GM19463 (cell line): ENCODE measurements around the gene DOC2B.
"Not testable (repeated sequence)": the region's sequence is repeated elsewhere in the genome, so short reads cannot be mapped to it uniquely, and the experiment has no call there.

Experiments
- ATAC-seq: cut with Tn5 transposase; IDR thresholded peaks from one replicate; pipeline ENCODE4 v1.9.1; 2021; ENCODE audit warnings: mild to moderate bottlenecking, moderate library complexity; ENCODE audit not compliant: unreplicated experiment

Gene DOC2B

DNA sequence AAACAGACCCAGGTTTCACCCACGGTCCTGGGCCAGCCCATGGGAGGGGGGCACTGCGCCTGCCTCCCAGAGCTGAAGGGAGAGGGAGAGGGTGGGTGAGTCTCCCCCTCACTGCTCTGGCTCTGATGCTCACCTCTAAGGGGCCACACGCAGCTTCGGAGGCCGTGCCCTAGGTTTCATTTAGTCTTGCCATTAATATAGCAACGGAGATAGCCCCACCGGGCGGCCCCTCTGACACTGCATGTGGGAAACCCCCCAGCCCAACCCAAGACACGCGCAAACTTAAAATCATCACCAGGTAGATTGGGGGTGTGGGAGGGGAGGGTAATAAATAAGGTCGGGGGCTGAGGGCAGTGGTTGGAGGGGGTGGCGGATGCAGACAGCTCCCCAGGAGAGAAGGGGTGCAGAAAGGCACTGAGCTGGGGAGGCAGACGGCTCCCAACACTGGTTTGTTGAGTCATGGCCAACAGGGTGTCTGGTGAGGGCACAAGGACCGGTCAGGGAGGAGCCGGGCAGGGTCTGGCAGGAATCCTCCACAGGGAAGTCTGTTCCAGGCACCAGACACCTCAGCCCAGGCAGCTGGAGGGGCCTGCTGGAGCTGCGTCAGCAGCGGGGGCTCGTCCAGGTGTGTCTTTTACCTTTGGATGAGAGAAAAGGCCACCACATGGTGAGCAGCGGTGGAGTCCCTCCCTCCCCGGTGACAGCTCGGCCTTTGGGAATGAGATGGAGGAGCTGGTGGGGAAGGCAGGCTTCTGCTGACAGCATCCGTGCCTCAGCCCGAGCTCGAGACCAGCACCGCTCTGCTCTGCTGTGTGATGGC lies 32.0 kb upstream of the DOC2B start:
- ATAC-seq = no peak

DNA sequence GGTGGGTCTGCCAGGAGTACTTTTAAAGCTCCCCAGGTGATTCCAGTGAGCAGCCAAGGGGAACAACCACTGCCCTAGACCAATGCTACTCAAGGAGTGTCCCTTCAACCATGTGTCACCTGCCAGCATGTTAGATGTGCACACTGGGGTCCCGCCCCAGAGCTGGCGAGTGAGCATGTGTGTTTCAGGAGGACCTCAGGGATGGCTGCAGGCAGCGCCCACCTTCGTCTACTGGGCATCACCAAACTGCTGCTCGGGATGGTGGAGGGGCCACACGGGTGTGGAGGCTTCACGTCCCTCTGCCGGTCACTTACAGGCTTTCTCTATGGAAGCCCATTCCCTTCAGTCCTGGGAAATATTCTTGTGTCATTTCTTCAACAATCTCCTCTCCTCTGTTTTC lies 29.0 kb upstream of the DOC2B start:
- ATAC-seq = no peak

DNA sequence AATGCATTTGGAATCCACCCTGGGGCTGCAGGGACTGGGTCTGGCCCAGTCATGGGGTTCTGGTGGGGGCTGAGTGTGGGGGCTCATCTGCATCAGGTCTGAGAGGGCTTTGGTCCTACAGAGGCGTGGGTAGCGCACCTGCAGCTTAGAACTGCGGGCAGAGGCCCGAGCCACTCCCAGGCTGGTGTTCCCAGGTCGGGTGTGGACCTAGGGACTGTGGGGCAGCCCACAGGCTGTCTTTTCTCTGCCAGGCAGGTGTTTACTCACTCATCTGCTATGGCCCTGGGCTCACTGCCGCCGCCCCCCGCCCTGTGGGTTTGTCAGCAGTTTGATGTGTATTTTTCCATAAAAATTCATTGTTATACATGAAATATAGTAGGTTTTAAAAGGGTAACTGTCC lies 27.0 kb upstream of the DOC2B start:
- ATAC-seq = no peak

DNA sequence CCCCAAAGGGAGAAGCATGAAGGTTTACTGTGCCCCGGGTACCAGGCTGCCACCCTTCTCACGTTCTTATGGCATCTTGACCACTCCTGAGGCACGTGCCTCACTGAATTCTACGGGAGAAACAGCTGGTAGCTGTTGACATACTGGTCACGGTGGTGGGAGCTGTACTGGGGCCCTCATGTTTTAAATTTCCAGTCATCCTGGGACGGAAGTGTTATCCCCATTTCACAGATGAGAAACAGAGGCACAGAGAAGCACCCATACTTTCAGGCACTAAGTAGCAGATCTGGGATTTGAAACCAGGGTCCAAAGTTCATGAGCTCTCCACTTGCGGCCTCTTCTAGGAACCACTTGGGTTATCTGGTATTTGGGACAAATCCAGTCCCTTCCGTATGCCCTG lies 26.3 kb upstream of the DOC2B start:
- no peak for ATAC-seq

DNA sequence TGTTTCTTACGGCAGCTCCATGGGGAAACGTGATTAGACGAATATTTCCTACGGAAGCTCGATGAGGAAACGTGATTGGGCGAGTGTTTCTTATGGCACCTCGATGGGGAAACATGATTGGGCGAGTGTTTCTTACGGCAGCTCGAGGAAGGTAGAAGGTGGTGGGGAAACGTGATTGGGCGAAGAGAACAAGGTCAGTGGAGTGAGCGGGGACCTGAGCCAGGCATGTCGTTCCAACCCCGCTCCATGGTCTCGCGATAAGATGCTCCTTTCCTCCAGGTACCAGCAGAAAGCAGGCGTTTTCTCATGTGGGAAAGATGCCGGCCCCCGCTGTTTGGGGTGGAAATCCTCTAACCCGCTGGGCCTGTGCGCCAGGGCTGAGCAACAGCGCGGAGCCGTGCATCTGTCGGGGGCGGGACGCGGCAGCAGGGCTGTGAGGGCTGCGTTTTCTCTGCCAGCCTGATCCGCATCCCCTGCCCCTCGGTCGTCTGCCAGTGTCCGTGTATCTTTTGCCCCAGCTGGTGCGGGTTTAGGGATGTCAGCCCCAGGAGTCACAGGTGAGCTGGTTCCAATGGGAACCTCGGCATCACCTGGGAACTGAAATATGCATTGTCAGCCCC lies 25.6 kb upstream of the DOC2B start:
- no peak for ATAC-seq

DNA sequence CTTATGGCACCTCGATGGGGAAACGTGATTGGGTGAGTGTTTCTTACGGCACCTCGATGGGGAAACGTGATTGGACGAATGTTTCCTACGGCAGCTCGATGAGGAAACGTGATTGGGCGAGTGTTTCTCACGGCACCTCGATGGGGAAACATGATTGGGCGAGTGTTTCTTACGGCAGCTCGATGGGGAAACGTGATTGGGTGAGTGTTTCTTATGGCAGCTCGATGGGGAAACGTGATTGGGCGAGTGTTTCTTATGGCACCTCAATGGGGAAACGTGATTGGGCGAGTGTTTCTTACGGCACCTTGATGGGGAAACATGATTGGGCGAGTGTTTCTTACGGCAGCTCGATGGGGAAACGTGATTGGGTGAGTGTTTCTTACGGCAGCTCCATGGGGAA lies 25.0 kb upstream of the DOC2B start:
- not testable (repeated sequence) for ATAC-seq

DNA sequence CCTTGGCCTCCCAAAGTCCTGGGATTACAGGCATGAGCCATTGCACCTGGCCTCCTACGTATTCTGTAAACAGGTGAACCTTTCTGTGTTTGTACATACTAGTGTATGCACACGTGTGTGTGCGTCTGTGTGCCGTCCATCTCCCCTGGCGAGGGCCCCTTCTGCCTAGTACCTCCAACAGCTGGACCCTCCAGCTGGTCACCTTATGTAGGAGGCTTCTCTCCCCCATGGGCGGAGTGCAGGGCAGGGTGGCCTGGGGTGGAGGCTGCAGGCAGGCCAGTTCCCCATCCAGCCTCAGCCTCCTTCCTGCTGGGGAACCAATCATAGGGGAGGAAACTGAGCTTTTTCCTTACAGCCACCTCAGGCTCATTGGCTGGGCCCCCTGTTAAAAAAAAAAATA lies 24.4 kb upstream of the DOC2B start:
- no peak for ATAC-seq

DNA sequence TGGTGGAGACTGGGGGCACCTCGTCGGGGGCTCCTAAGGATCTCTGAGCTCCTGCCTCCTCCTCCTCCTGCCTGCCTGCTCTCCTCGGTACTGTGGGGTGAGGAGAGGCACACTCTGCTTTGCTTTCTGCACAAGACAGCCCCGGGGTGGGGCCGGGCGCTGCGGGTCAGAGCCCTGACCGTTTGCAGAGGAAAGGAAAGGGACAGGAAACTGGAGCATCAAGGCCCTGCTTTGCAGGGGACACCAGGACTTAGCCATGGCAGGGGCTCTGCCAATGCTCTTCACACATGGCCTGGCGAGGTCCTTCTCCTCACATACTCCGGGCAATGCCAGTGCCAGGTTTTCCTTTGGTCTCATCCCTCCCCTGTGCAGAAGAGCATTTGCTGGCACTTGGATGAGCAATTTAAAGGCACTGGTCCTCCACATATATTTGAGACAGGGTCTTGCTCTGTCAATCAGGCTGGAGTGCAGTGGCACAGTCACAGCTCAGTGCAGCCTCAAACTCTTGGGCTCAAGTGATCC lies 23.8 kb upstream of the DOC2B start:
- no peak for ATAC-seq

DNA sequence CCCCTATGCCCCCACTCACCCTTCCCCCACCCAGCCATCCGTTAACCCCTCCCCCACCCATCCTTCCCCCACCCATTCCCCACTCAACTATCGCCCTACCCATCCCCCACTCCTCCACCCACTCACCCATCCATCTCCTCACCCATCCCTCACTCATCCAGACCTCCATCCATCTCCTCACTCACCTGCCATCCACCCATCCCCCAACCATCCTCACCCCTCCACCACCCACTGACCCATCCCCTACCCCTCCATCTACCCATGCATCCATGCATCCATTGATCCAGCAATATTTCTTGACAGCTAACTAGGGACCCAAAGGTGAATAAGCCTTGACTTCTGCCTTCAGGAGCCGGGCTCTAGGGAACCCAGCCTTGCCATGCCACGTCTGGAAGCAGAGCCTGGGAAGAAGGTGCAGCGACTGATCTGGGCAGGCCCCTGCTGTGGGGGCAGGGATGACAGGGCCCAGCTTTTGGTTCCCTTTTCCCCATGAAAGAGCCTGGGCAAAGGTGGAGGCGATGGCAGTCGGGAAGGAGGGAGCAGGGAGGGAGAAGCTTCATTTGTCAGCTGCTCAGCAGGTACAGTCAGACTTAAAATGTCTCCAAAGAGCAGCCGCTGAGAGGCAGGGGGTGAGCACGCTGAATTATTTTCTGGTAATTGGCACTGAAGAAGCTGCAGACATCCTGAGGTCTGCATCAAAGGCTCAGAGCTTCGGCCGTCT lies 23.1 kb upstream of the DOC2B start:
- ATAC-seq = no peak

DNA sequence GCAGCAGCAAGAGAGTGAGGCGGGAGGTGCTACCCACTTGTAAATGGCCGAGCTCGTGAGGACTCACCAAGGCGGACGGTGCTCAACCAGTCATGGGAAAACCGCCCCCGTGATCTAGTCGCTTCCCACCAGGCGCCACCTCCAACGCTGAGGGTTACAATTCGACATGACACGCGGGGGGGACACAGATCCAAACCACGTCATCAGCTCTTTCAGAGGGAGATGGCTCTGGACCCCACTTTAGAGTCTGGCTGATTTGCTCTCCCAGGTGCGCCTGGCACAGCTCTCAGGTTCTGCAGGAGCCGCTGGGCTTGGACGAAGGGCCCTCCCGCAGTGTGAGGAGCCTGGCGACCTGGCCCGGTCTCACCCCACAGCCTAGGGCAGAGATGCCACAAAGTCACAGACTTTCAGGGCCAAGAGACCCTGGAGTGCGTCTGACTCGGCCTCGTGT lies 21.1 kb upstream of the DOC2B start:
- no peak for ATAC-seq

DNA sequence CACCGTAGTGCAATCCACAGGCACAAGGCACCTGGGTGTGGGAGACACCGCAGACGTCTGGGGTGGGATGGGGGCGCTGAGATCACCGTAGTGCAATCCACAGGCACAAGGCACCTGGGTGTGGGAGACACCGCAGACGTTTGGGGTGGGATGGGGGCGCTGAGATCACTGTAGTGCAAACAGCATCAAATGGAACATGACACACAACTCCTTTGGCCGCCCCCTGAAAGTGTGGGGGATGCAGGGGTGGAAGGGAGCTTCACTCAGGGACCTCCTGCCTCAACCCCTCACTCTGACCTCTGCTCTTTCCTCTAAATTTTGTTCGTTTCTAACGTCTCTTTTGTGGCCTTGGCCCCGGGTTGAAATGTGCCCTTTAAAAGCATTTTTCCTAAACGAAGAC lies 20.3 kb upstream of the DOC2B start:
- ATAC-seq = not testable (repeated sequence)

DNA sequence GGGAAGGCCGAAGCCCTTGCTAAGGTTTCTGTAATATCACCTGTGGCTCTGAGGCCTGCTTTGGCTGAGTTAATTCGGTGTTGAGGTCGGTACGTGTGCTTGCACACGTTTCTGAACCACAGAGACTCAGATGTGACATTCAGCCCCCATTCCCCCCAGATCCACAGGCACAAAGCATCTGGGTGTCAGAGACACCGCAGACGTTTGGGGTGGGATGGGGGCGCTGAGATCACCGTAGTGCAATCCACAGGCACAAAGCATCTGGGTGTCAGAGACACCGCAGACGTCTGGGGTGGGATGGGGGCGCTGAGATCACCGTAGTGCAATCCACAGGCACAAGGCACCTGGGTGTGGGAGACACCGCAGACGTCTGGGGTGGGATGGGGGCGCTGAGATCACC lies 19.8 kb upstream of the DOC2B start:
- ATAC-seq = not testable (repeated sequence)

DNA sequence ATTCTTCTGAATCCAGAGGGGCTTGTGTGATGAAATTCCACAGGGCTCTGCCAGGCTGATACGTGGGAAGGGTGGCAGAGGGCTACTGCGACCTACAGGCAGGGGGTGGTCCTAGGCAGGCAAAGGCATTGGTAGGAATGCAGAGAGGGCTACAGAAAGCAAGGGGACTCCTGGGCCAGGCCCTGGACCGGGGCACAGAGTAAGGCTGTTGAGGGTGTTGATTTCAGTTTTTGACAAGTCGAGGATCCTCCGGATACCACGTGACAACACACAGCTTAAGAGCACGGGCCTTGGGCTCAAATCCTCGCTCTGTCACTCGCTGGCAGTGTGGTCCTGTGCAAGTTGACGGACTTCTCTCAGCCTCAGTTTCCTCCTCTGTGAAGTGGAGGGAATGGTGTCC lies 19.1 kb upstream of the DOC2B start:
- ATAC-seq = no peak

DNA sequence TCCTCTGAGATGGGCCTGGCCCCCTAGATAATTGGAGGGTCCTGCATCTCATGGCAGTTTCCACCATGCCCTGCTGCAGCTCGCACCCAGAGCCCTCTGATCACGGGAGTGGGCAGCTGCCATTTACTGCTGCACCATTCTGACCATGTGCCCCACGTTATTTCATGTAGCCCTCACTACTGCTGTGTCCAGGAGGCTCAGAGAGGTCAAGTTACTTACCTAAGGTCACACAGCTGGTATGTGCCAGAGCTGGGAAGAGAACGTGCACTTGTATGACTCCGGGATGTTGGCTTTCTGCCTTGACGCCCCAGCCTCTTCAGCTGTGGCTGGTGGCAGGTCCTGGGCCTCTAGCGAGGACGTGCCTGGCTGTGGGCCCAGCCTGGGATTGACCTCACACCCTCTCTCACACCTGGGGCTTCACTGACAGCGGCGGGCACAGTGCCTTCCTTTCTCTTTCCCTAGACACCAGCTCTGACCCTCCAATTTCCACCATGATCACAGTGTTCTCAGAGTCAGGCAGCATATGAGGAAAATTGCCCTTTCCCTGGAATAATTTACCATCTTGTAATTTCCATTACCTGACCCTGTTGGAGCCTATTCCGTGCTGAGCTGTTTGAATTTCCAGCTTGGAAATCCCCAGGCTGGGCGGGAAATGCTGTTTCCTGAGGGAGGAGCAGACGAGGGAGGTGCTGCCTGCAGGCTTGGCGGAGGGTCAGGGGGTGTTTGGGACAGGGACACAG lies 18.5 kb upstream of the DOC2B start:
- ATAC-seq = no peak

DNA sequence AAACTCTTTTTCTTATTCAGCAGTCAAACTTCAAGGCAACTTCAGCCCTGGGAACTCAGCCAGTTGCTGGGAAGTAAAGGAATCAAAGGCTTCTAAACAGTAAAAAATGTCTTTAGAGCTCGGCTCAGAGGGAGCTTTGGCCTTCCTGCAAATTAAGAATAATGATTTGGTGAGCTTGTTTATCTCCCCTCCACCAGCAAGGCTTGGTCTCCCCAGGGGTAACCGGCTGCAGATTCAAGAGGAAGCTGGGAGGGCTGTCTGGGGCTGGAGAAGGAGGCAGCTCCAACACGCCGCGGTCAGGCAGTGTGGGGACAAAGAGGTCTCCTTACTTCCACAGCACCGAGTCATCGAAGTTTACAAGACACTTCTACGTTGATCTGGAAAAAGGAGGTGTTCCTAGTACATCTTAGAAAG lies 17.7 kb upstream of the DOC2B start:
- no peak for ATAC-seq

DNA sequence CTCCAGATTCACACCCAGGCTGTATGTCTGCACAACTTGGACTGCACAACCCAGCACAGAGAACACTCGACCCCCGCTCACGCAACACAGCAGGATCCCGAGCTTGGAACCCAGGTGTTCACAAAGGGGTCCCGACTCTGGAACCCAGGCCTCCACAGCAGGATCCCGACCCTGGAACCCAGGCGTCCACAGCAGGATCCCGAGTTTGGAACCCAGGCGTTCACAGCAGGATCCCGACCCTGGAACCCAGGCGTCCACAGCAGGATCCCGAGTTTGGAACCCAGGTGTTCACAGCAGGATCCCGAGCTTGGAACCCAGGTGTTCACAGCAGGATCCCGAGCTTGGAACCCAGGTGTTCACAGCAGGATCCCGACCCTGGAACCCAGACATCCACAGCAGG lies 16.8 kb upstream of the DOC2B start:
- not testable (repeated sequence) for ATAC-seq

DNA sequence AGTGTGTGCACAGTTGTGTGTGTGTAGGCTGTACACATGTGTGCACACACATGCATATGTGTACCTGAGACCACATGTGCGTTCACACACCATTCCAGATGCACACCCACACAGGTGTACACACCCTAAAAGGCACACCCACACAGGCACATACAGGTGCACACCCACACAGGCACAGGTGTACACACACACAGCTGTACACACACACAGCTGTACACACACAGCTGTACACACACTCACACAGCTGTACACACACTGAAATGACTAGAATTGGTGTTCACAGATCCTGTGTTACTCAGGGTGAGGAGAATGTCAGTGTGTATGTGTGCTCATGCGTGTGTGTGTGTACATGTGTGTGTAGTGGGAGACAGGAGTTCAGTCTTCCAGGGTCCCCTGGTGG lies 15.9 kb upstream of the DOC2B start:
- ATAC-seq = no peak

DNA sequence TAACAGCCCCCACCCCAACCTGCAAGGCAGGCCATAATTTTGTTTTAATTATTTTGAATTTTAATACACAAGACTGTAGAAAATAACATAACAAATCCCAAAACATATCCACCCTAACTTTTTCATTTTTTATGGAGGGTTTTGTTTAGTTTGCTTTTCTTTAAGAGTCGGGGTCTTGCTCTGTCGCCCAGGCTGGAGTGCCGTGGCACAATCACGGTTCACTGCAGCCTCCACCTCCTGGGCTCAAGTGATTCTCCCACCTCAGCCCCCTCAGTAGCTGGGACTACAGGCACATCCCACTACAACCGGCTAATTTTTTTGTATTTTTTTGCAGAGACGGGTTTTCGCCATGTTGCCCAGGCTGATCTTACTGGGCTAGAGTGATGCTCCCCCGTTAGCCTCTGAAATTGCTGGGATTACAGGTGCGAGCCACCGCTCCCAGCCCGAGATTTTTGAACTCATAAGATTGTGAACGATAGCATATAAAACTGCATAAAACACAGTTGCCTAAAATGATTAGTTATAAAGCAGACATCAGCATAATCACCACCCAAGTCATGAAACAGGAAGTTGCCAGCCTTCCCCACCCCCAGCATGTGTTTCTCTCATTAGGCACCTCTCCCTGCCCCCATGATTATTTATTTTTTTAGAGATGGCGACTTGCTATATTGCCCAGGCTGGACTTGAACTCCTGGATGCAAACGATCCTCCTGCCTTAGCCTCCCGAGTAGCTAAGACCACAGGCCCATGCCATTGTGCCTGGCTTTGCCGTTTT lies 13.6 kb upstream of the DOC2B start:
- ATAC-seq = no peak

DNA sequence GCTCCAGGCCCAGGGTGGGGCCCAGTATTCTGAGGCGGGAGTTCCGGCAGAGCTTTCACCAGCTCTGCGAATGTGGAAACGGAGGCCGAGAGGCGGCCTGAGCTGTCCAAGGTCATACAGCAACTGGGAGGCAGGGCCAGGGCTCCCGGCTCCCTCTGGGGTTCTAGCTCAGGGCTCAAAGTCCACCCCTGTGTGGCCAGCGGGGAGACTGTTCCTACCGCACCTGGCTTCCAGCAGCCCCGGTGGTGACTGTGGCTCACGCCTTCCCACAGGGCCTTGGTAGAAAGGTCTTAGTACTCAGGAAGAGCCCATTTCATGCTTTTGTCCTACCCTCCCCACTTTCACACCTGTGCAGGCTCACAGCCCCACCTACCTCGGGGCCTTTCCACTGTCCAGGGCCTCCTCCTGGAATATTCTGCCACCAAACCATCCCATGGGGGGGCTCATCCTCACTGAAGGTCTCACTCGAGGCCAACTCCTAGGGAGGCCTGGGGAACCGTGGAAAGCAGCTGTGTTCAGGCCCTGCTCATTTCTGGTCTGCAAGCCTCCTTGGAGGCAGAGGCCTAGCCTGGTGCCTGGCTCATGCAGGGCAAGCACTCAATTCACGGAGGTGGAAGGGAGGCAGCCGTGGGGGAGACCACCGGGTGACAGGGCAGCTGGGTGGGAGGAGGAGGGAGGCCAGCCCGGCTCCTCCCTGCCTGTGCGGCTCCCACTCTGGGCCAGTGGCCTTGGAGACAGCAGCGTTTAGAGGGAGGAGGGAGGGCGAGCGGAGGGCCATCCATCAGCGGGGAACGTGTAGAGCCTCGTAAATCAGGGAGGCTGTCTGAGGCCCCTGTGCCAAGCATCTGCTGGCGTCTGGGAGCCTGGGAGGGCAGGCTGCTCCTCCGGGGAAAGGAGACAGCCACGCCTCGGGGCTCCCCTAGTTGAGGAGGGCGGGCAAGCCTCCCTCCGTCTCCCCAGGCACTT lies 12.7 kb upstream of the DOC2B start:
- no peak for ATAC-seq
